Chondrocyte (in vitro differentiated cells): Measurements from ENCODE around the gene HPSE2. TPM values are rescaled to one million over a fixed set of nuclear protein-coding genes. Genes with fewer than 3 reads are reported as not detected.

Source experiments
- DNase-seq: peaks from one replicate; pipeline ENCODE4 v3.0.0; 2021; ENCODE audit warnings: mixed read lengths, low spot score
- H3K27ac Mint-ChIP-seq: one replicate; pipeline ENCODE4 v1.8.0; 2021; ENCODE audit warnings: mild to moderate bottlenecking, moderate library complexity, mixed read lengths; ENCODE audit not compliant: unreplicated experiment
- H3K27me3 Mint-ChIP-seq: 2 replicates; pipeline ENCODE4 v1.8.0; 2021; ENCODE audit warnings: low read depth, mixed read lengths
- H3K36me3 Mint-ChIP-seq: 2 replicates; pipeline ENCODE4 v1.8.0; 2021; ENCODE audit warnings: low read depth, mixed read lengths
- H3K4me1 Mint-ChIP-seq: 2 replicates; pipeline ENCODE4 v1.8.0; 2021; ENCODE audit warnings: low read depth, mild to moderate bottlenecking, mixed read lengths
- H3K4me3 Mint-ChIP-seq: one replicate; pipeline ENCODE4 v1.8.0; 2021; ENCODE audit warnings: mild to moderate bottlenecking, moderate library complexity, mixed read lengths; ENCODE audit not compliant: unreplicated experiment
- H3K9me3 Mint-ChIP-seq: 2 replicates; pipeline ENCODE4 v1.8.0; 2021; ENCODE audit warnings: low read depth, mixed read lengths
- total RNA-seq: library from RNA; stranded (reverse); gene quantifications from 3 replicates; pipeline ENCODE4 v1.2.1, GENCODE V29; 2021
- TF ChIP-seq, protein P1 (sequence below): fragments of 200-600 bp; sonication (generic); IDR thresholded peaks from 2 replicates; pipeline ENCODE4 v1.5.0; 2021; ENCODE audit warnings: antibody characterized with exemption, mild to moderate bottlenecking, moderate library complexity

Gene HPSE2
- total RNA-seq, 1 donor from 2014 or later: not detected

DNA sequence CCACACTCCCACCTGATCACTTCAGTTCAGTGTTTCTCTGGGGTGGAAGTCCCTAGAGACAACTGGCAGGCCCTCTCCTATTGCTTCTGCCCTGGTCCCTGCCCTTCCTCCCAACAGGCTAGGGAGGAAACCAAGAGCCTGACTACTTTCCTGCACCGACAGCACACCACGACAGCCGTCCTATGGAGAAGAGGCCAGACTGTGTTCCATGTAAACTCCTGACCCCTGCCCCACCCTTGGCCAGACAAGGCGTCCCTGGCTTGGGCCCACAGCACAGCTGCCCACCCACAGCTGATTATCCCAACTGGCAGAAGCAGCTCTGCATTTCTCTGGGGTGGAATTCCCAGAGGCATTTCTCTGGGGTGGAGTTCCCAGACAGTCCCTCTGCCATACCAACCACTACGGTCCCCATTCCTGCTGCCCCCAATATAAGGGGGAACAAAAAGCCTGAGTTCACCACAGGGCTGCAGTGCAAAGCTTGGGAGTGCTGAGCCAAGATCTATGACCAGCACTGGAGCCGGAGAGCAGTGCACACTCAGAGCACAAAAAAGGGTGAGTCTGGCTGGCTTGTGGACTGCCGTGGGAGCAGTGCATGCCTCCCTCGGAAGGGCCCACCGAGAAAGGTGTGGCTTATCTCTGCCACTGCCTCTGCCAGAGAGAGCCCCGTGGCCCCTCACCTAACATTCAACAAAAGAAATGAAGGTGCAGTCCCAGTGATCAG lies 193.4 kb downstream of the HPSE2 start:
- Mint-ChIP-seq H3K4me3 (no peak overlapping the region), H3K27ac (no peak overlapping the region), H3K4me1 (no peaks in the 10 kb centered on the region), H3K36me3 (no peaks in the 10 kb centered on the region), H3K27me3 (no peaks in the 10 kb centered on the region), H3K9me3 (peaks cover 40% of the 10 kb centered on the region)
- DNase-seq: peak; percentile 49
- TF ChIP-seq, protein P1, sequence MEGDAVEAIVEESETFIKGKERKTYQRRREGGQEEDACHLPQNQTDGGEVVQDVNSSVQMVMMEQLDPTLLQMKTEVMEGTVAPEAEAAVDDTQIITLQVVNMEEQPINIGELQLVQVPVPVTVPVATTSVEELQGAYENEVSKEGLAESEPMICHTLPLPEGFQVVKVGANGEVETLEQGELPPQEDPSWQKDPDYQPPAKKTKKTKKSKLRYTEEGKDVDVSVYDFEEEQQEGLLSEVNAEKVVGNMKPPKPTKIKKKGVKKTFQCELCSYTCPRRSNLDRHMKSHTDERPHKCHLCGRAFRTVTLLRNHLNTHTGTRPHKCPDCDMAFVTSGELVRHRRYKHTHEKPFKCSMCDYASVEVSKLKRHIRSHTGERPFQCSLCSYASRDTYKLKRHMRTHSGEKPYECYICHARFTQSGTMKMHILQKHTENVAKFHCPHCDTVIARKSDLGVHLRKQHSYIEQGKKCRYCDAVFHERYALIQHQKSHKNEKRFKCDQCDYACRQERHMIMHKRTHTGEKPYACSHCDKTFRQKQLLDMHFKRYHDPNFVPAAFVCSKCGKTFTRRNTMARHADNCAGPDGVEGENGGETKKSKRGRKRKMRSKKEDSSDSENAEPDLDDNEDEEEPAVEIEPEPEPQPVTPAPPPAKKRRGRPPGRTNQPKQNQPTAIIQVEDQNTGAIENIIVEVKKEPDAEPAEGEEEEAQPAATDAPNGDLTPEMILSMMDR: no peak

DNA sequence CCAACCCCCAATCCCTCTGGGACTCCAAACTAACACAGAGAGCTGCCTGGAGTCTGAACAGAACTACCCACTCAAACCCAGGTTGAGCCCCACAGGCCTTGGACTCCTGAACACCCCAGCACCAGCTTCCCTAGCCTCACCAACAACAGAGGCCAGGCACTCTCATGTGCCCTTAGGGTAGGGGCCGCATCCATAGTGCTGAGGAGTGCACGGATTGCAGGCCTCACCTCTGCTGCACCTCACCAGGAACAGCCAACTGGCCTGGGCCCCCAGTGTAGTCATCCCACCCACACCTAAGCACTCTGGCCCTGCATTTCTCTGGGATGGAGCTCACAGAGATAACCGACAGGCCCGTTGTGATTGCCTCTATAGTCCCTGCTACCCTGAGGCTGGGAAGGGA lies 194.2 kb downstream of the HPSE2 start:
- Mint-ChIP-seq H3K27ac (no peak overlapping the region), H3K4me1 (no peaks in the 10 kb centered on the region), H3K36me3 (no peaks in the 10 kb centered on the region), H3K4me3 (no peak overlapping the region), H3K27me3 (no peaks in the 10 kb centered on the region), H3K9me3 (peaks cover 33% of the 10 kb centered on the region)
- DNase-seq: no peak
- TF ChIP-seq, protein P1: no peak

DNA sequence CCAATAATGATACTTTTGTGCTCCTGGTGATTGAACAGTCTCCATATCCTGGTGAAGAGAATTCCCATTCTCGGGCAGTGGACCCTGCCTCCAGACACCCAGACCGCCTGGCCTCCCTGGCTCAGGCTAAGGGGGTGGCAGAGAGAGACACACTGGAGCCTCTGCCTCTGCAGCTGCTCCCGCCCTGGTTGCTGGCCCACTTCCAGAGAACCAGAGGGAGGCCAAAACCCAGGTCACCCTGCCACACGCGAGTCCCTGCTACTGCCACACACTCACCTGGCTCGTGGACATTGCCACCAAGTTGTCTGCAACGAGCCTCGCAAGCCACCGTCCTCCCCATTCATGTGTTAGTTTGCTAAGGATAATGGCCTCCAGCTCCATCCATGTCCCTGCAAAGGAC lies 221.8 kb downstream of the HPSE2 start:
- H3K9me3 Mint-ChIP-seq: peaks cover 4% of the 10 kb centered on the region
- no peaks in the 10 kb centered on the region for H3K36me3 Mint-ChIP-seq
- no peaks in the 10 kb centered on the region for H3K4me1 Mint-ChIP-seq
- no peak overlapping the region for H3K27ac Mint-ChIP-seq
- peak; percentile 74 for DNase-seq
- no peak overlapping the region for H3K4me3 Mint-ChIP-seq
- no peaks in the 10 kb centered on the region for H3K27me3 Mint-ChIP-seq
- TF ChIP-seq, protein P1: no peak

DNA sequence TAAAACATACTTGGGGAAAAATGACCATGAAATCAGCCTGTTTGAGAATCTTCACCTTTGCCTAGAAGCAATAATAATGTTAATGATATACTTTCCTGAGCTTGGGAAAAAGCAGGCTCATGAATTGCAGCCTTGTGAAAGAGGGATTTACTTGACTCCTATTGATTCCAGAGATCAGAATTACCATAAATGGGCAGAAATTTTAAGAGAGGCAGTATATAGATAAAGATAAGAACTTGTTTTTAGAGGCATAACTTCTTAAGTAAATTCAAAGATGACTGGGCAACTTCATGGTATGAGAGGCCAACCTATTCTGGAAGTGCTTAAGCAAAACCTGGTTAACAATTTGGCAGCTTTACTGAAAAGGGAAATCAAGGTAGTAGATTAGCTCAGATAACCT lies 225.4 kb downstream of the HPSE2 start:
- Mint-ChIP-seq H3K9me3 (peaks cover 11% of the 10 kb centered on the region), H3K36me3 (no peaks in the 10 kb centered on the region), H3K27ac (no peak overlapping the region), H3K4me1 (no peaks in the 10 kb centered on the region), H3K4me3 (no peak overlapping the region), H3K27me3 (no peaks in the 10 kb centered on the region)
- TF ChIP-seq, protein P1: no peak
- DNase-seq: no peak

DNA sequence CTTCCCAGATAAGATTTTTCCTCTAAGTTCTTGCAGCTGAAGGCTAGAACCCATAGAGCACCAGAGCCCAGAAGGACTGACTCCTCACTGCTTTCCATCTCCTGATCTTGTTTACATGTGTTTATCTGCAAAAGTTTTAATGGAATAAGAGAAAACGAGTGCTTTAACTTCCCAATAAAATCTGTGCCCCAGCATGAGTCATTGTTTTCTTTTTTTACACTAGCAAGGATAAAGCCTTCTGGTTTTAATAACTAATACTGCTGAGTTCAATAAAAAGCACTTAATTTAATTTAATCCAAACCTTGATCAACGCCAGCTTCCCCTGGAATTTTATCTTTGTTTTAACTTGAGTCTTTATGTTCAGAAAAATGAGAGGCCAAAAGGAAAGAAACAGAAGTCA lies 227.6 kb downstream of the HPSE2 start:
- Mint-ChIP-seq H3K27me3 (no peaks in the 10 kb centered on the region), H3K27ac (no peak overlapping the region), H3K36me3 (no peaks in the 10 kb centered on the region), H3K4me1 (no peaks in the 10 kb centered on the region), H3K4me3 (no peak overlapping the region), H3K9me3 (peaks cover 26% of the 10 kb centered on the region)
- DNase-seq: no peak
- TF ChIP-seq, protein P1: no peak
